Neural crest cell (in vitro differentiated cells): Measurements from ENCODE around the gene ZNF418. TPM values are rescaled to one million over a fixed set of nuclear protein-coding genes. Genes with fewer than 3 reads are reported as not detected.

ENCODE experiments used
- DNase-seq: peaks from one replicate; pipeline ENCODE4 v3.0.0; 2021; ENCODE audit warnings: low read depth, mixed read lengths, low spot score
- H3K27ac Mint-ChIP-seq: one replicate; pipeline ENCODE4 v1.8.0; 2021; ENCODE audit warnings: mild to moderate bottlenecking, mixed read lengths; ENCODE audit not compliant: unreplicated experiment
- H3K27me3 Mint-ChIP-seq: 2 replicates; pipeline ENCODE4 v1.8.0; 2021; ENCODE audit warnings: low read depth, mild to moderate bottlenecking, mixed read lengths
- H3K36me3 Mint-ChIP-seq: 2 replicates; pipeline ENCODE4 v1.8.0; 2021; ENCODE audit warnings: low read depth, mild to moderate bottlenecking, mixed read lengths
- H3K4me1 Mint-ChIP-seq: 2 replicates; pipeline ENCODE4 v1.8.0; 2021; ENCODE audit warnings: mixed read lengths
- H3K4me3 Mint-ChIP-seq: one replicate; pipeline ENCODE4 v1.8.0; 2021; ENCODE audit warnings: mild to moderate bottlenecking, mixed read lengths
- H3K9me3 Mint-ChIP-seq: 2 replicates; pipeline ENCODE4 v1.8.0; 2021; ENCODE audit warnings: mixed read lengths
- total RNA-seq: library from RNA; stranded (reverse); gene quantifications from 2 replicates; pipeline ENCODE4 v1.2.1, GENCODE V29; 2021
- TF ChIP-seq, protein P1 (sequence below): fragments of 200-600 bp; sonication (generic); conservative IDR thresholded peaks from 2 replicates; pipeline ENCODE4 v1.5.0; 2021; ENCODE audit warnings: antibody characterized with exemption, mild to moderate bottlenecking

Gene ZNF418
- total RNA-seq, 1 donor from 2014 or later = 21.7 TPM

DNA sequence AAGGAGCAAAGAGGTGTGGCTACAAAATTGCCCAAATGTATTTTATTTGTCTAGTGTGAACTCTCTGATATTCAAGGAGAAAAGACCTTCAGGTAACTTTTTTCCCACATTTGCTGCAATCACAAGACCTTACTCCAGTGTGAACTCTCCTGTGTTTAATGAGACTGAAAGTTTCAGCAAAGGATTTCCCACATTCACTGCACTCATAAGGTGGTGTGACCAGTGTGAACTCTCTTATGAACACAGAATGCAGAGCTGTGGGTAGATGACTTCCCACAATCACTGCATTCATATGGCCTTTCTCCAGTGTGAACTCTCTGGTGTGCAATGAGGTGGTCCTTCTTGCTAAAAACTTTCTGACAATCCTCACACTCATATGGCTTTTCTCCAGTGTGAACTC, 62.8 kb downstream of the ZNF418 start:
- Mint-ChIP-seq H3K4me3 (no peak overlapping the region), H3K36me3 (peaks cover 82% of the 10 kb centered on the region), H3K27ac (no peak overlapping the region)

More for the DNA sequence above, 62.8 kb downstream of the ZNF418 start:
- no peaks in the 10 kb centered on the region for H3K4me1 Mint-ChIP-seq
- TF ChIP-seq, protein P1, sequence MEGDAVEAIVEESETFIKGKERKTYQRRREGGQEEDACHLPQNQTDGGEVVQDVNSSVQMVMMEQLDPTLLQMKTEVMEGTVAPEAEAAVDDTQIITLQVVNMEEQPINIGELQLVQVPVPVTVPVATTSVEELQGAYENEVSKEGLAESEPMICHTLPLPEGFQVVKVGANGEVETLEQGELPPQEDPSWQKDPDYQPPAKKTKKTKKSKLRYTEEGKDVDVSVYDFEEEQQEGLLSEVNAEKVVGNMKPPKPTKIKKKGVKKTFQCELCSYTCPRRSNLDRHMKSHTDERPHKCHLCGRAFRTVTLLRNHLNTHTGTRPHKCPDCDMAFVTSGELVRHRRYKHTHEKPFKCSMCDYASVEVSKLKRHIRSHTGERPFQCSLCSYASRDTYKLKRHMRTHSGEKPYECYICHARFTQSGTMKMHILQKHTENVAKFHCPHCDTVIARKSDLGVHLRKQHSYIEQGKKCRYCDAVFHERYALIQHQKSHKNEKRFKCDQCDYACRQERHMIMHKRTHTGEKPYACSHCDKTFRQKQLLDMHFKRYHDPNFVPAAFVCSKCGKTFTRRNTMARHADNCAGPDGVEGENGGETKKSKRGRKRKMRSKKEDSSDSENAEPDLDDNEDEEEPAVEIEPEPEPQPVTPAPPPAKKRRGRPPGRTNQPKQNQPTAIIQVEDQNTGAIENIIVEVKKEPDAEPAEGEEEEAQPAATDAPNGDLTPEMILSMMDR = no peak
- H3K27me3 Mint-ChIP-seq = no peaks in the 10 kb centered on the region
- DNase-seq = no peak
- H3K9me3 Mint-ChIP-seq = peaks cover 29% of the 10 kb centered on the region

Other genes with a start within 250 kb of the ZNF418 start
- 25.6 and 26.2 TPM in 2 replicates for gene ZNF154, start 226.2 kb downstream of the ZNF418 start, total RNA-seq
- 11.9 and 13.5 TPM in 2 replicates for gene ZNF671, start 207.8 kb downstream of the ZNF418 start, total RNA-seq
- 25.6 and 25.9 TPM in 2 replicates for gene ZNF776, start 188.6 kb downstream of the ZNF418 start, total RNA-seq
- 19.6 and 20.1 TPM in 2 replicates for gene ZNF586, start 165.7 kb downstream of the ZNF418 start, total RNA-seq
- 7.3 and 8.8 TPM in 2 replicates for gene ZNF552, start 120.5 kb downstream of the ZNF418 start, total RNA-seq
- 21.6 and 22.6 TPM in 2 replicates for gene ZNF587B, start 105.1 kb downstream of the ZNF418 start, total RNA-seq
- 45.4 and 46.1 TPM in 2 replicates for gene ZNF587, start 85.5 kb downstream of the ZNF418 start, total RNA-seq
- gene ZNF814, start 46.4 kb downstream of the ZNF418 start, total RNA-seq = 44.3 and 45.4 TPM in 2 replicates
- gene ZNF417, start 18.8 kb downstream of the ZNF418 start, total RNA-seq = 22.3 and 23.3 TPM in 2 replicates
- gene ZNF256, start 12.3 kb upstream of the ZNF418 start, total RNA-seq = 11.3 and 12.6 TPM in 2 replicates
- gene C19orf18, start 39.1 kb upstream of the ZNF418 start, total RNA-seq = 1.2 and 1.5 TPM in 2 replicates
- gene ZNF606, start 67.4 kb upstream of the ZNF418 start, total RNA-seq = 38.1 and 41.5 TPM in 2 replicates
- gene ZSCAN1, start 98.6 kb upstream of the ZNF418 start, total RNA-seq = 7.1 and 7.6 TPM in 2 replicates
- gene ZNF135, start 123.9 kb upstream of the ZNF418 start, total RNA-seq = 6.0 and 6.3 TPM in 2 replicates
- 56.6 and 58.8 TPM in 2 replicates for gene ZSCAN18, start 162.8 kb upstream of the ZNF418 start, total RNA-seq
- 13.0 and 14.0 TPM in 2 replicates for gene ZNF329, start 215.4 kb upstream of the ZNF418 start, total RNA-seq
- gene ZNF274, start 247.7 kb upstream of the ZNF418 start, total RNA-seq = 25.6 and 26.8 TPM in 2 replicates